Kidney (tissue), 14 donors: ENCODE measurements around the gene NRG2. TPM values are rescaled to one million over a fixed set of nuclear protein-coding genes. Genes with fewer than 3 reads are reported as not detected.

Experiments used
- DNase-seq, 5 donors: peaks; one replicate each; pipeline ENCODE4 v3.0.0-alpha.2; 2013 to 2020
- FAIRE-seq: peaks from 2 replicates; lab custom pipeline; 2012; peaks lifted over from hg19 to GRCh38; lab: Jason Lieb, UNC
- H3K27ac ChIP-seq, 2 donors: one replicate each; pipeline ENCODE4 v1.7.0; 2013; ENCODE audit warnings: low read depth in 2 of 2, low read length in 2 of 2, inconsistent platforms in 1 of 2
- H3K27me3 ChIP-seq: one replicate; pipeline ENCODE4 v1.7.1; 2013; ENCODE audit warnings: low read length, inconsistent platforms; ENCODE audit not compliant: control insufficient read depth, insufficient read depth
- H3K36me3 ChIP-seq, 3 donors: one replicate each; pipeline versions ENCODE4 v1.7.0 to v1.7.1; 2013; ENCODE audit warnings: low read length in 3 of 3, control low read depth in 1 of 3, inconsistent platforms in 1 of 3; ENCODE audit not compliant: insufficient read depth in 3 of 3, control insufficient read depth in 2 of 3
- H3K4me1 ChIP-seq, 3 donors: one replicate each; pipeline versions ENCODE4 v1.7.0 to v1.7.1; 2013; ENCODE audit warnings: low read length in 3 of 3, inconsistent platforms in 1 of 3, low read depth in 1 of 3; ENCODE audit not compliant: control insufficient read depth in 2 of 3, insufficient read depth in 2 of 3
- H3K4me3 ChIP-seq, 3 donors: one replicate each; pipeline versions ENCODE4 v1.7.0 to v1.8.1; 2013; ENCODE audit warnings: low read length in 3 of 3, control low read depth in 1 of 3, inconsistent platforms in 1 of 3
- H3K9ac ChIP-seq, 3 donors: one replicate each; pipeline versions ENCODE4 v1.7.0 to v1.7.1; 2013; ENCODE audit warnings: low read length in 3 of 3, control low read depth in 1 of 3, inconsistent platforms in 1 of 3
- H3K9me3 ChIP-seq, 3 donors: one replicate each; pipeline versions ENCODE4 v1.7.0 to v1.7.1; 2013; ENCODE audit warnings: low read length in 3 of 3, control low read depth in 1 of 3, inconsistent platforms in 1 of 3; ENCODE audit not compliant: control insufficient read depth in 2 of 3, insufficient read depth in 1 of 3
- CTCF ChIP-seq: IDR thresholded peaks from 3 replicates; pipeline ENCODE4 v1.5.1; 2012; ENCODE audit warnings: mild to moderate bottlenecking, moderate library complexity, borderline replicate concordance; ENCODE audit not compliant: insufficient read depth; ENCODE audit errors: extremely low read depth
- intact Hi-C: fragments of 100-400 bp; cut with DNase I; formaldehyde crosslinking; loops from one replicate; pipeline ENCODE4 v1.11.1; 2022
- polyA plus RNA-seq: library from polyadenylated mRNA; stranded (reverse); fragments of 350-450 nt; fragmentation: Illumina TruSeq; extraction: RNeasy Lipid Tissue Mini Kit (QIAGEN cat#74804); gene quantifications from one replicate; pipeline ENCODE4 v1.2.3, GENCODE V29; 2014; ENCODE audit warnings: low read depth, low replicate concordance; ENCODE audit not compliant: insufficient read depth
- total RNA-seq: library from RNA; stranded (reverse); fragmentation: NEBNext Ultra II Directional; extraction: Animal tissue kit (Norgen Biotek cat#: 25700); gene quantifications from one replicate; pipeline ENCODE4 v1.2.1, GENCODE V29; 2021
- donor health status: control.
- donor health status: control.
- donor health status: control.
- donor health status: control.
- donor health status: control.
- donor health status: DM: yes; HTN: yes; CAD: no.
- donor health status: Normal renal cell carcinoma (clear cell type).

Gene NRG2
- total and polyA plus RNA-seq, 2 donors from 2014 or later, result 1.9 to 4.6 TPM

GRCh38 chr5:139864716-139865483 lies 178.2 kb downstream of the NRG2 start:
- Histone ChIP-seq H3K4me1 (peaks cover 0 to 3% (median 3%) of the 10 kb centered on the region in 3 donors), H3K27ac (no peak overlapping the region), H3K9me3 (no peaks in the 10 kb centered on the region), H3K9ac (no peak overlapping the region), H3K36me3 (no peaks in the 10 kb centered on the region), H3K27me3 (no peaks in the 10 kb centered on the region), H3K4me3 (no peak overlapping the region)
- peak in 1 of 5 donors; percentile 66 for DNase-seq
- no peak for FAIRE-seq
- intact Hi-C loops, result loop anchor here (5.0 kb wide), 1 partner anchor 73 kb away; no protein-coding TSS in a partner anchor
- no peak for TF ChIP-seq CTCF

GRCh38 chr5:139863855-139864558 lies 179.1 kb downstream of the NRG2 start:
- Histone ChIP-seq H3K36me3 (no peaks in the 10 kb centered on the region), H3K27ac (no peak overlapping the region), H3K9me3 (no peaks in the 10 kb centered on the region), H3K9ac (no peak overlapping the region), H3K27me3 (no peaks in the 10 kb centered on the region), H3K4me1 (peaks cover 0 to 3% (median 0%) of the 10 kb centered on the region in 3 donors), H3K4me3 (no peak overlapping the region)
- FAIRE-seq (no peak), DNase-seq (peak; percentile 71 to 85 (median 77))
- intact Hi-C loops, result no loop called here
- TF ChIP-seq CTCF, result peak; percentile 95

GRCh38 chr5:139863361-139863760 lies 179.7 kb downstream of the NRG2 start:
- DNase-seq (peak in 2 of 5 donors; percentile 61 to 92), FAIRE-seq (no peak)
- Histone ChIP-seq H3K27me3 (no peaks in the 10 kb centered on the region), H3K9me3 (no peaks in the 10 kb centered on the region), H3K4me3 (no peak overlapping the region), H3K9ac (no peak overlapping the region), H3K4me1 (peaks cover 0 to 3% (median 0%) of the 10 kb centered on the region in 3 donors), H3K27ac (no peak overlapping the region), H3K36me3 (no peaks in the 10 kb centered on the region)
- intact Hi-C loops, result no loop called here
- TF ChIP-seq CTCF, result no peak
